LNCaP clone FGC (cell line): ENCODE data around the gene KIRREL2.

ENCODE experiments used
- DNase-seq: peaks from one replicate; pipeline ENCODE4 v3.0.0-alpha.2; 2011; ENCODE audit warnings: low read depth
- H3K4me3 ChIP-seq: 2 replicates; pipeline ENCODE4 v1.5.1; 2011; ENCODE audit warnings: mild to moderate bottlenecking, low read depth, low read length, control low read depth
- CTCF ChIP-seq: IDR thresholded peaks from 2 replicates; pipeline ENCODE4 v1.5.1; 2012; ENCODE audit warnings: mild to moderate bottlenecking; ENCODE audit not compliant: control insufficient read depth, insufficient read depth; ENCODE audit errors: extremely low read depth

The KIRREL2 gene

GRCh38 chr19:35911173-35911572, 54.5 kb downstream of the KIRREL2 start:
- no peak for TF ChIP-seq CTCF
- no peak overlapping the region for H3K4me3 ChIP-seq
- DNase-seq = no peak

- DNase-seq = no peak
- no peak overlapping the region for H3K4me3 ChIP-seq
- TF ChIP-seq CTCF = no peak
These were observed 55.1 kb downstream of the KIRREL2 start for GRCh38 chr19:35911790-35912189.

- DNase-seq = no peak
- TF ChIP-seq CTCF = no peak
- no peak overlapping the region for H3K4me3 ChIP-seq
These were observed 56.9 kb downstream of the KIRREL2 start for GRCh38 chr19:35913589-35913988.

- no peak for DNase-seq
- no peak for TF ChIP-seq CTCF
- H3K4me3 ChIP-seq = no peak overlapping the region
These were observed 58.7 kb downstream of the KIRREL2 start for GRCh38 chr19:35915443-35915842.
